NCI-H187 treated with DMSO at 0.1 percent for 48 hours (cell line): ENCODE data around the gene L1CAM.
A peak's percentile ranks its signal among the peaks of the same experiment; 100 is the strongest.

Experiments
- DNase-seq: peaks from one replicate; lab custom pipeline; 2025; lab: John Stamatoyannopoulos, UW

The L1CAM gene

GRCh38 chrX:153885968-153886903 is at the start of gene L1CAM:
Gene L1CAM, minus strand, starts transcription at chrX:153886173. Its CDS starts 10,337 bp downstream, at chrX:153875836.
- DNase-seq: no peak

- no peak for DNase-seq
These were observed 49.4 kb upstream of the L1CAM start for GRCh38 chrX:153935326-153935851.

GRCh38 chrX:153934762-153935325 is 48.9 kb upstream of the L1CAM start, which contains the start of gene NAA10:
Gene NAA10, minus strand, starts transcription at chrX:153935037. Its CDS starts 133 bp downstream, at chrX:153934904.
- DNase-seq: no peak

- DNase-seq: no peak
These were observed 48.3 kb upstream of the L1CAM start for GRCh38 chrX:153934148-153934761.

GRCh38 chrX:153933748-153934147 is 47.8 kb upstream of the L1CAM start:
- no peak for DNase-seq

GRCh38 chrX:153932220-153932915 is 46.4 kb upstream of the L1CAM start:
- DNase-seq: no peak

GRCh38 chrX:153931748-153932147 is 45.8 kb upstream of the L1CAM start:
- DNase-seq: no peak

- no peak for DNase-seq
These were observed 45.2 kb upstream of the L1CAM start for GRCh38 chrX:153931151-153931550.

- no peak for DNase-seq
These were observed 44.3 kb upstream of the L1CAM start for GRCh38 chrX:153930011-153930910.

- no peak for DNase-seq
These were observed 43.6 kb upstream of the L1CAM start for GRCh38 chrX:153929576-153929975.

GRCh38 chrX:153928846-153929245 is 42.9 kb upstream of the L1CAM start:
- no peak for DNase-seq

- DNase-seq: peak; percentile 91
These were observed 42.2 kb upstream of the L1CAM start for GRCh38 chrX:153927922-153928760.

GRCh38 chrX:153927672-153927921 is 41.6 kb upstream of the L1CAM start:
- DNase-seq: no peak

GRCh38 chrX:153926858-153927671 is 41.1 kb upstream of the L1CAM start:
- no peak for DNase-seq

GRCh38 chrX:153926552-153926857 is 40.5 kb upstream of the L1CAM start:
- DNase-seq: no peak

- no peak for DNase-seq
These were observed 40.0 kb upstream of the L1CAM start, which contains the start of gene ARHGAP4 for GRCh38 chrX:153925739-153926551. Gene ARHGAP4, minus strand, starts transcription at chrX:153926264. Its CDS starts 62 bp downstream, at chrX:153926202.

GRCh38 chrX:153925387-153925738 is 39.4 kb upstream of the L1CAM start:
- DNase-seq: no peak

GRCh38 chrX:153924149-153924861 is 38.3 kb upstream of the L1CAM start:
- DNase-seq: no peak
